ENCODE measurements around the gene SSH2.
"Not testable (repeated sequence)": the region's sequence is repeated elsewhere in the genome, so short reads cannot be mapped to it uniquely, and the experiment has no call there.

SSH2 gene

GRCh38 chr17:29867643-29868181 lies 62.3 kb downstream of the SSH2 start:
- TF ChIP-seq, protein P1, sequence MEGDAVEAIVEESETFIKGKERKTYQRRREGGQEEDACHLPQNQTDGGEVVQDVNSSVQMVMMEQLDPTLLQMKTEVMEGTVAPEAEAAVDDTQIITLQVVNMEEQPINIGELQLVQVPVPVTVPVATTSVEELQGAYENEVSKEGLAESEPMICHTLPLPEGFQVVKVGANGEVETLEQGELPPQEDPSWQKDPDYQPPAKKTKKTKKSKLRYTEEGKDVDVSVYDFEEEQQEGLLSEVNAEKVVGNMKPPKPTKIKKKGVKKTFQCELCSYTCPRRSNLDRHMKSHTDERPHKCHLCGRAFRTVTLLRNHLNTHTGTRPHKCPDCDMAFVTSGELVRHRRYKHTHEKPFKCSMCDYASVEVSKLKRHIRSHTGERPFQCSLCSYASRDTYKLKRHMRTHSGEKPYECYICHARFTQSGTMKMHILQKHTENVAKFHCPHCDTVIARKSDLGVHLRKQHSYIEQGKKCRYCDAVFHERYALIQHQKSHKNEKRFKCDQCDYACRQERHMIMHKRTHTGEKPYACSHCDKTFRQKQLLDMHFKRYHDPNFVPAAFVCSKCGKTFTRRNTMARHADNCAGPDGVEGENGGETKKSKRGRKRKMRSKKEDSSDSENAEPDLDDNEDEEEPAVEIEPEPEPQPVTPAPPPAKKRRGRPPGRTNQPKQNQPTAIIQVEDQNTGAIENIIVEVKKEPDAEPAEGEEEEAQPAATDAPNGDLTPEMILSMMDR (conservative IDR thresholded peaks at IDR 0.05; ENCODE audit: low read depth, low read length), result 0 out of 2 replicates have a peak, but pooled peaks have one; percentile 16
- H3K9ac ChIP-seq, result no peak overlapping the region
- no peaks in the 10 kb centered on the region for H3K4me1 ChIP-seq (ENCODE audit: low read depth, poor library complexity, severe bottlenecking)
- no peak overlapping the region for H3K4me2 ChIP-seq
- 0 out of 2 replicates have a peak, but pooled peaks cover 5% of the 10 kb centered on the region for H3K79me2 ChIP-seq (ENCODE audit: insufficient read depth, low read depth)
- H3K27me3 ChIP-seq (ENCODE audit: insufficient read depth, low read depth), result no peaks in the 10 kb centered on the region
- no peaks in the 10 kb centered on the region for H3K36me3 ChIP-seq (ENCODE audit: insufficient read depth)
- no peak overlapping the region for H2AFZ ChIP-seq (ENCODE audit: low read depth)
- no peak overlapping the region for H3K4me3 ChIP-seq (IDR thresholded peaks at IDR 0.05; ENCODE audit: insufficient read depth, low read depth, low read length)
- no peaks in the 10 kb centered on the region for H4K20me1 ChIP-seq (ENCODE audit: insufficient read depth)
- H3K27ac ChIP-seq, result no peak overlapping the region

DNA sequence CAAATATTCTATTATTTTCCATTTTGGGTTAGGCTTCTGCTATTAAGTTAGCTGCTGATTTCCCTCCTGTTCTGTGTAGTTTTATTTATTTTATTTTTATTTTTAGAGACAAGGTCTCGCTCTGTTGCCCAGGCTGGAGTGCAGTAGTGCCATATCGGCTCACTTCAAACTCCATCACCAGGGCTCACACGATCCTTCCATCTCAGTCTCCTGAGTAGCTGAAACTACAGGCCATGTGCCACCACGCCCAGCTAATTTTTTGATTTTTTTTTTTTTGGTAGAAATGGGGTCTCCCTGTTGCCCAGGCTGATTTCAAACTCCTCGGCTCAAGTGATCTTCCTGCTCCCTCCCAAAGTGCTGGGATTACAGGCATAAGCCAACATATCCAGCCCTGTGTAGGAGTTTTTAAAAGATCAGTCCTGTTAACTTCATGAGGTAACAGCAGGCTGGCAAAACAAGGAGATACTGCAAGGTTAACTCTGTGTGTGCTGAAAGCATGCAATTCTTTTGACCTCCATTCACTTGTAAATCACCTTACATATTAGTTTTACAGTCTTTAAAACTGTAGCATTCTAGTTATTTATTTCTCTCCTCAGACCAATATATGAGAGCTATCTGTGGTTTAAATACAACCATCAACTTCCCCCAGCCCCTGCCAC lies 63.2 kb downstream of the SSH2 start:
- Histone ChIP-seq H2AFZ (ENCODE audit: low read depth) (no peak overlapping the region), H3K9ac (no peak overlapping the region), H4K20me1 (ENCODE audit: insufficient read depth) (no peaks in the 10 kb centered on the region), H3K27ac (no peak overlapping the region), H3K4me1 (ENCODE audit: low read depth, poor library complexity, severe bottlenecking) (no peaks in the 10 kb centered on the region), H3K27me3 (ENCODE audit: insufficient read depth, low read depth) (no peaks in the 10 kb centered on the region), H3K4me2 (no peak overlapping the region), H3K36me3 (ENCODE audit: insufficient read depth) (no peaks in the 10 kb centered on the region), H3K79me2 (ENCODE audit: insufficient read depth, low read depth) (0 out of 2 replicates have a peak, but pooled peaks cover 5% of the 10 kb centered on the region), H3K4me3 (IDR thresholded peaks at IDR 0.05; ENCODE audit: insufficient read depth, low read depth, low read length) (no peak overlapping the region)
- TF ChIP-seq, protein P1 (conservative IDR thresholded peaks at IDR 0.05; ENCODE audit: low read depth, low read length), result no peak

DNA sequence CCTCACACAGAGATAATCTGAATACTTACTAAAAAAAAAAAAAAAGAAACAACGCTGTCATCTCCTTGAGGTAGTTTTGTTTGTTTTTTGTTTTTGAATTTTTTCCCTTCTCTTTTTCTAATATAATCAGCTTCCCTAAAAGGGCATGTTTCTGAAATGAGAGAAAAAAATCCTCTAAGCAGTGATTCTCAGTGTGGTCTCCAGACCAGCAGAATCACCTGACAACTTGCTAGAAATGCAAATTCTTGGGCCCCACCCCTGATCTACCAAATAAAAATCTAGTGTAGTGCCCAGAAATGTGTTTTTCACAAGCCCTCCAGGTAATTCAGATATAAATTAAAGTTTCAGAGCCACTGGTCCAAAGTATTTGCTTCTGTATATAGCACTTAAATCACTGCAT lies 65.4 kb downstream of the SSH2 start:
- Histone ChIP-seq H3K4me1 (ENCODE audit: low read depth, poor library complexity, severe bottlenecking) (no peaks in the 10 kb centered on the region), H3K9ac (no peak overlapping the region), H3K27ac (no peak overlapping the region), H3K4me3 (IDR thresholded peaks at IDR 0.05; ENCODE audit: insufficient read depth, low read depth, low read length) (no peak overlapping the region), H4K20me1 (ENCODE audit: insufficient read depth) (no peaks in the 10 kb centered on the region), H3K36me3 (ENCODE audit: insufficient read depth) (no peaks in the 10 kb centered on the region), H3K4me2 (no peak overlapping the region), H3K27me3 (ENCODE audit: insufficient read depth, low read depth) (no peaks in the 10 kb centered on the region), H3K79me2 (ENCODE audit: insufficient read depth, low read depth) (no peaks in the 10 kb centered on the region), H2AFZ (ENCODE audit: low read depth) (no peak overlapping the region)
- TF ChIP-seq, protein P1 (conservative IDR thresholded peaks at IDR 0.05; ENCODE audit: low read depth, low read length), result no peak

DNA sequence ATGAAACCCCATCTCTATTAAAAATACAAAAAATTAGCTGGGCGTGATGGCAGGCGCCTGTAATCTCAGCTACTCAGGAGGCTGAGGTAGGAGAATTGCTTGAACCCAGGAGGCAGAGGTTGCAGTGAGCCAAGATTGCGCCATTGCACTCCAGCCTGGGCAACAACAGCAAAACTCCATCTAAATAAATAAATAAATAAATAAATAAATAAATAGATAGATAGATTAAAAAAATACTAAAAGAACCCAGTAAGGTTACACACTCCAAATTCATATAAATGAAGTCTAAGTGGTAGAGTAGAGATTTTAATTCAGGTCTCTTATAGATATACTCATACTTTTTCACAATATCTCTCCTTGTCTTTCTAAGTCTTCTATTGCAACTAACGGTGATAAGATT lies 65.9 kb downstream of the SSH2 start:
- not testable (repeated sequence) for H3K27ac ChIP-seq; H3K79me2 ChIP-seq (ENCODE audit: insufficient read depth, low read depth); H3K4me2 ChIP-seq; H3K4me1 ChIP-seq (ENCODE audit: low read depth, poor library complexity, severe bottlenecking); H3K27me3 ChIP-seq (ENCODE audit: insufficient read depth, low read depth); H4K20me1 ChIP-seq (ENCODE audit: insufficient read depth); H3K36me3 ChIP-seq (ENCODE audit: insufficient read depth); H3K9ac ChIP-seq; H2AFZ ChIP-seq (ENCODE audit: low read depth); H3K4me3 ChIP-seq (IDR thresholded peaks at IDR 0.05; ENCODE audit: insufficient read depth, low read depth, low read length)

DNA sequence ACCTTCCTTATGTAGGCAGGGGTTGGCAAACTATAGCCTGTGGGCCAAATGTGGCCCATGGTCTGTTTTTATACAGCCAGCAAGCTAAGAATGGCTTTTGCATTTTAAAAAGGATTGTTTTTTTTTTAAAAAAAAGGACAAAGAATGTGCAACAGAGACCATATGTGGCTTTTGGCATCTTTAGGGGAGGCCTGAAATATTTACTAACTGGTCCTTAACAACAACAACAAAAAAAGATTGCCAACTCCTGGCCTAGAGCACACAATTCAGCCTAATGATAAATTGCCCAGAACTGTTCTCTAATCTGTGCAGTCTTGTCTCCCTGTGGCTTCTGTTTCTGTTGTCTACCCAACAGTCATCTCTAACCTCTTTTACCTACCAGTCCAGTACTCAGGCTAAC lies 67.1 kb downstream of the SSH2 start:
- H3K4me1 ChIP-seq (ENCODE audit: low read depth, poor library complexity, severe bottlenecking), result no peaks in the 10 kb centered on the region
- TF ChIP-seq, protein P1 (conservative IDR thresholded peaks at IDR 0.05; ENCODE audit: low read depth, low read length), result no peak
- H4K20me1 ChIP-seq (ENCODE audit: insufficient read depth), result no peaks in the 10 kb centered on the region
- H3K79me2 ChIP-seq (ENCODE audit: insufficient read depth, low read depth), result no peaks in the 10 kb centered on the region
- no peak overlapping the region for H2AFZ ChIP-seq (ENCODE audit: low read depth)
- H3K36me3 ChIP-seq (ENCODE audit: insufficient read depth), result no peaks in the 10 kb centered on the region
- no peak overlapping the region for H3K4me2 ChIP-seq
- no peak overlapping the region for H3K9ac ChIP-seq
- H3K4me3 ChIP-seq (IDR thresholded peaks at IDR 0.05; ENCODE audit: insufficient read depth, low read depth, low read length), result no peak overlapping the region
- no peaks in the 10 kb centered on the region for H3K27me3 ChIP-seq (ENCODE audit: insufficient read depth, low read depth)
- no peak overlapping the region for H3K27ac ChIP-seq

Measured in KMS-11 (cell line).